Hematopoietic multipotent progenitor cell treated with erythropoietin and hydrocortisone succinate and interleukin-3 and kit ligand, for 8 days (in vitro differentiated cells): ENCODE results near the gene PRDM16.
"Not testable (repeated sequence)": the region's sequence is repeated elsewhere in the genome, so short reads cannot be mapped to it uniquely, and the experiment has no call there.

ENCODE experiments used
- DNase-seq: peaks from one replicate; pipeline ENCODE4 v3.0.0-alpha.2; 2015

PRDM16 gene

DNA sequence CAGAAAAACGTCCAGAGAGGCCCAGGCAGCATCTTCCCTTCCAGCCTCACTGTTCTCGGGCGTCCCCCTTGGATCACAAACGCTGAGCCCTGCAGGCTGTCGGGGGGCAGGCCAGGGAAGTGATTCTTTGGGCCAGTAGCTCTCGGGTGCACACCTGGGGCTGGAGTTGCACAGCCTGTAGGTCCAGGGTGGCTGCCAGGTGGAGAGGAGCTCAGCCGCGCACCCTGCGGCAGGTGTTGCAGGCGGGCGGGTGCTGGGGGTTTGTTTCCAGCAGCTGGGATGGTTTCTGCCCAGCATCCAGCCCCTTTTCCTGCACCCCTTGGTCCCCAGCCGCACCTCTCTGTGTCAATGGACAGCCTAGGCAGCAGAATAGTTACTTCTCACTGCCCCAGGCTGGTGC, 15.7 kb downstream of the PRDM16 start:
- no peak for DNase-seq

DNA sequence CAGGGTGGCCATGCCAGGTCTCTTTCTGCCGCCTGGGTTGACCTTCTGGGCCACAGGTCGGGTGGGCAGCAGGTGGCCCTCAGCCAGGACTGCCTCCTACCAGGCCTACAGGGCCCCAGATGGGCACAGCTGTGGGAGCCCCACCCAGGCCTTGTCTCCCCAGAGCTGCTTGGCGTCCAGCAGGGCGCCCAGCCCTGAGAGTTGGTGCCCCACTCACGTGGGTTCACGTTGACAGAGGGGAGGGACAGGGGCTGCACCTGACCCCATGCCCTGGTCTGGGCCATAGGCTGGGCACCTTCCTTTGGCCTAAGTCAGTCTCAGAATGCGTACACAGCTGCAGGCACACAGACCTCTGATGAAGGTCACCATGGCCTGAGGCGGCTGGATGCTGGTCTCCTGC, 16.7 kb downstream of the PRDM16 start:
- no peak for DNase-seq

DNA sequence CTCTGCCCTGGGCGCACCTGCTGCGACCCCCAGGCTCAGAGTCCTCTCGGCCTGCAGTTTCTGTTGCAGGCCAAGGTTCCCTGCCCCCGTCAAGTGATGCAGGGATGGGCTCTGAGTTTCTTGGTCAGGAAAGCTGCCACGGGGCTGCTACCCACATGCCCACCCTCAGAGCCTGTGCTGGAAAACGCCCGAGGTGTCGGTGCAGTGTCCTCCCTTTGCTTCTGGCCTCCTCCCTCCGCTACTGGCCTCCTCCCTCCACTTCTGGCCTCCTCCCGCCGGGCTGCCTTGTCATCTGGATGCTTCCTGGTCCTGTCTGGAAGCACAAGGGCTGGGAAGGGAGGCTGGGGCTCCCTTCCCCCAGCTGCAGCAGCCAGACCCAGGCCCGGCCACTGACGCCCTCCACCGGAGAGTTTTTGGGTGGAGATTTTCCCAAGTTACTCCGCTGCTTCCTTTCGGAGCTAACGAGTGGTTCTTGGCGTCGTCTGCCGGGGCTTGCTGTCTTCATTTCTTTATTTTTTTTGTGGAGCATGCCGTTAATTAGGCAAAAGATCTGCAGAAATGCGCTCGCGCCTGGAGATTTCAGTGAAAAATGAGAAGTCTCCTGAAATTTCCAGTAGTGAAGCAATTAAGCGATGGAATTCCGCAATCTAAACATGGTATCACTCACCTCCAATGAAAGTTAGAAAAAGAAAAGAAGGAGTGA, 17.4 kb downstream of the PRDM16 start:
- no peak for DNase-seq

DNA sequence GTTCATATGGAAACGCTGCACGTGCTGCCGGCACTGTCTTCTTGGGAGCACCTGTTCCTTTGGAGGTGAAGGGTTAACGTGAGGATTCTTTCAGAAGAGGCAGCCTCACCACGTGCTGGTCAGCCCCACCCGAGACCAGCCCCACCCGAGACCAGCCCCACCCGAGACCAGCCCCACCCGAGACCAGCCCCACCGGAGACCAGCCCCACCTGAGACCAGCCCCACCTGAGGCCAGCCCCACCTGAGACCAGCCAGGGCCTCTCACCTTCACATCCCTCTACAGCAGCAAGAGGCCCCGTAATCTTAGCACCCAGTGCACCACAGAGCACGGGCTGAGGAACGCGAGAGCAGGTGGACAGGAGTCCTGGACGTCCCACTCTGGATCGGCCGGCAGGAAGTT, 18.0 kb downstream of the PRDM16 start:
- no peak for DNase-seq

DNA sequence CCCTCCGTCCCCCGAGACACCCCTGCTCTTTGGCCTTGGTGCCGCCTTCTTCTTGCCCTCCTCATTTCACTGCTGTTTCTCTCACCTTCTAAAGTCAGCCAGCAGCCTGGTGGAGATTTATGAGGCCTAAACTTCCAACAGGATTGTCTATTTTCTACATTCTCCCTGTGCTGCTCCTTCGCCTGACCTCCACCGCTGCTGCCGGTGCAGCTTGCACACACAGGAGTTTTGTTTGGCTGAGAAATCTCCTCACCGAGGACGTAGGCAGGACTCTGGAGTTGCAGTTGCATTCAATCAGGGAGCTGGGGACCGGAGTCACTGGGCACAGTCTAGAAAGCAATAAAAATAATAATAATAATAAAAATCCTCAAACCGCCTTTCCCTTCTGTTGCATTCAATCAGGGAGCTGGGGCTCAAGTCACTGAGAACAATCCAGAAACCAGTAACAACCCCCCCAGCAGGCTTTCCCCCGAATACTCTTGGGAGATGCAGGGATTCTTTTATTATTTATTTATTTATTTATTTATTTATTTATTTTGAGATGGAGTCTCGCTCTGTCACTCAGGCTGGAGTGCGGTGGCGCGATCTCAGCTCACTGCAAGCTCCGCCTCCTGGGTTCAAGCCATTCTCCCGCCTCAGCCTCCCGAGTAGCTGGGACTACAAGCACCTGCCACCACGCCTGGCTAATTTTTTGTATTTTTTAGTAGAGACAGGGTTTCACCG, 19.1 kb downstream of the PRDM16 start:
- not testable (repeated sequence) for DNase-seq

DNA sequence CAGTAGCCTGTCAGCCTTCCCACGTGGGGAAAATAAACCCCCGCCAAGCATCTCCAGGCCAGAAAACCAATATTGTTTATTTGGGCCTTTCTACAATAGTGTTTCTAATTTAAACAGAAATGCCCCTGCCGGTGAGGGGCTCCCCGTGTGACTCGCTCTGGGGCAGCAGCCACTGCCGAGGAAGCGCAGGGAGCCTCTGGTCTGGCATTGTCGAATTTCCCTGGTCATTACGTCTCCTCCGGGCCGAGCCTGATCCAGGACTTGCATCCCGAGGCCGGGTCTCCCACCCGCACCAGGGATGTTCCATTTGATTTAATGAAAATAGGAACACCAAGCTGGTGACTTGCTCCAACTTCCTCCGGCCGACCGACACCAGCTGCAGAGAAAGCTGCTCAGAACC, 20.5 kb downstream of the PRDM16 start:
- no peak for DNase-seq

DNA sequence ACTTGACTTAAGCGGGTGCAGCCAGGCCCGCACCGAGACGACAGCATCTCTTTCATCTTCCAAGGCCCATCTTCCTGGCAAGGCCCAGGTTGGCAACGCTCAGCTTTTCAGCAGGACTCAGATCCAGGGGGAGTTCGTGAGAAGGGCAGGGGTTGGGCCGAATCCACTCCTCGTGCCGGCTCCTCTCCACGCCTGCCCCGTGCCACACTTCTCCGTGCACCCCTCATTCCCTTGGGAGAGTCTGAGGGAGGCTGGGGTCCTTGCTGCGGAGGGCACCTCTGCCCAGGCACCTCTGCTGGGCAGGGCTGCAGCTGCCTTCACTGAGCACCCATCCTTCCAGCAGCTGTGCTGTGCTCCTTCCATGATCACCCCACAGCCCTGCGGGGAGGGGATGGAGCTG, 22.3 kb downstream of the PRDM16 start:
- DNase-seq, result no peak

DNA sequence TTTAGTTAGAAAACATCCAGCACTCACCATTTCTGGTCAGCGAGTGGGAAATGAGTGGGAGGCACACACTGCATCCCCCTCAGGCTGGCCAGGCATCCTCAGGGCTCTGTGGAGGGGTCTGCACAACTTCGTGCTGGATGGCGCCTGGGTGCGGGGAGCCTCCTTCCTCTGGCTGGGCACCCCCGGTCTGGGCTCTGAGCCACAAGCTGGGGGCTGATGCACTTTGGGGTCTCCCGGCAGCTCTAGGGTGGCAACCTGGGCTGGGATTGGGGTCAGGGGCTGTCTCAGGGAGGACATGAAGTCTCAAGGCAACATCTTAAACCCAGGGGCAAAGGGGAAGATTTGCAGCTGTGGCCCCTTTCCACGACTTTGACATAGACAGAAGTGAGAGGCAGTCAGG, 23.5 kb downstream of the PRDM16 start:
- no peak for DNase-seq

DNA sequence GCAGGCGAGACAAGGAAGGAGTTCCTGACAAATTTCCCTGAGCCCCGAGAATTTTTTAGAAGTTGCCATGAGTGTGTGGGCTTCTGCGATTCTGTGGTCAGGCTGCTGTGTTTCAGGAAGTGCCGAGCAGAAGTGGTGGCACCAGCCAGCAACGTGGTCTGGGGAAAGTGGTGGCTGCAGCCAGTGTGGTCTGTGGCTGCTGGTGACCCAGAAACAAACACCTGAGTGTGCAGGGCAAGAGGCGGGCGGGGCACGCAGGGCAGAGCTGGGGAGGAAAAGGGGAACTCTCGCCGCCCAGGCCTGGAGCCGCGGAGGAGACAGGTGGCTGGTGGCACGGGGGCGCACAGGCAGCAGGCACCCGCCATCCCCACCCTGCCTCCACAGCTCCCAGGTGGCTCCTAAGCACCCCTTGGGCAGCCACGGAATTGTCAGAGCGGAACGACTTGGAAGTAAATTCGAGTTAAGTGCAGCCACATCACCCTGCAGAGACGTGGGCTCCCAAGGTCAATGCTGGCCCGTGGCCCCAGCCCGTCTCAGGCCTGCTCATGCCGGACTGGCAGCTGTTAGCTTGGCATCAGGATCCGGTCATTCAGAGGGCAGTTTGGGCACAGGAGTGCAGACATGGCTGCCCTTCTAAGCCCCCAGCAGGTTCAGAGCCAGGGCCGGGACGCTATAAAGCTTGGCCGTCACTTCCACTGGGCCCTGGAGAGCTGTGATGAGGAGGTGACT, 25.1 kb downstream of the PRDM16 start:
- DNase-seq, result no peak

DNA sequence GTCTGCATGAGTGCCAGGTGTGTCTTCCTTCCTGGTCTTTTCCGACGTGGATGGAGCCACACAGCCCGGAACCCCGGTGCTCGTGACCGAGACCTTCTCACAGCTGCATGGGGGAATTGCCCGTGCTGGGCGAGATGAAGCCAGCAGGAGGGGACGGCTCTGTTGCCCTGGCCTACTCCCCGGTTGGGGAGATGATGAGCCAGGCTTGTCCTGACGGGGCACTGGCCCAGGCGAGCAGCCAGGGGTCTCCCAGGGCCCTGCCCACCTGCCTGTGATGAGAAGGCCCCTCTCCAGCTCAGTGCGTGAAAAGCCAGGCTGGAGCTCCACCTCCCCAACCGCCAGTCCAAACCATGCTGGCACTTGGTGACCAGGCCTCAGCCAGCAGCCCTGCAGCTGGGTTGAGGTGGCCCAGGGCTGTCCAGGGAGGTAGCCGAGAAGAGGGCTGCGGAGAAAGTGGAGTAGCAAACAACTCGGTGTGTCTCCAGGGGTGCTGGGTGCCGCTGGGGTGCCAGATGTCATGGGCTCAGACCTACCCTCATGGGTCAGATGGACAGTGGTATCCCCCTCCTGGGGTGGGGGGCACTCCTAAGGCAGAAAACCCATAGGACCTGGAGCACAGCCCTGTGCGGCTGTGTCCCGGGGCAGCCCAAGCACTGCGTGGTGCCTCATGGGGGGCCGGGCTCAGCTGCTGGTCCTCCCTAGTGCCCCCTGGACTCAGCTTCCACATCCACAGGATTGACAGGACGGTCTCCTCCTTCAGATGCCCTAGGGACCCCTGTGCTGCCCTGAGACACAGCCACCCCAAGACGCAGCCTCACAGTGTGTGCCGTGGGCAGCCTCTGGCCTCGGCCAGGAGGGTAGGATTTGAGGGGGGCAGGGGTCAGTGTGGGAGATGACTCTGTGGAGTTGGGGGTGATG, 26.1 kb downstream of the PRDM16 start:
- no peak for DNase-seq

DNA sequence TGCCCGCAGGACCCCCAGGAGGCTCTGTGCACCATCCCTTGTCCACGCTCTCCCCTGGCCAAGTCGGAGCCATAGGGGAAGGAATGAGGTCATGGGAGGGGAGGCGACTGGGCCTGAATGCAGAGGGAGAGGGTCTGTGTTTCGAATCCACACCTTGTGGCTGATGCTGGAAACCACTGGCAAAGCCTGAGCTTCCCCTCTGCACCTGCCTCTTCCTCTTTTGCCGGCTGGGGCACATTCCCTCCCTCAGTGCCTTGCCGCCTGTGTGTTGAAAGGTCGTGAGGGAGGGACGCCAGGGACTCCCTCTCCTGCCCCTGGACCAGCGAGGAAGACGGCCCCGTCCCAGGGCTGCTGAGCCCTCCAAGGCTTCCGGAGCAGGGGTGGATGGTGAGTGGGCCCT, 27.3 kb downstream of the PRDM16 start:
- no peak for DNase-seq

DNA sequence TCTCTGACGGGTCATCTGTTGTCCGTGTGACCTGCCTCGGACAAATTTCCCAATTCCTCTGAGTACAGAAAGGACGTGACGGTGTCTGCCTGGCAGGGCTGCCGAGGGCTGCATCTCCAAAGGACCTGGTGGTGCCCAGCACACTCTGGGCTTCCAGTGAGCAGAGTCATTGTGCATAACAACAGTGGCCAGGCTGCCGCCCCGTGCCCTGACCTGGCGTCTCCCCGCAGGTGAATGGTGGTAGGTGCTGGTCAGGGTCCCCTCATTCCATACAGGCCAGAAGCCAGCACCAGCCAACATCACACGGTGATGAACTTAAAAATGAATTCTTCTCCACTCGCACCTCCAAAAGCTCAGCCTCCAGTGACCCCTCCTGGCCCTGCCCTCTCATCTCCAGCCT, 28.2 kb downstream of the PRDM16 start:
- no peak for DNase-seq

DNA sequence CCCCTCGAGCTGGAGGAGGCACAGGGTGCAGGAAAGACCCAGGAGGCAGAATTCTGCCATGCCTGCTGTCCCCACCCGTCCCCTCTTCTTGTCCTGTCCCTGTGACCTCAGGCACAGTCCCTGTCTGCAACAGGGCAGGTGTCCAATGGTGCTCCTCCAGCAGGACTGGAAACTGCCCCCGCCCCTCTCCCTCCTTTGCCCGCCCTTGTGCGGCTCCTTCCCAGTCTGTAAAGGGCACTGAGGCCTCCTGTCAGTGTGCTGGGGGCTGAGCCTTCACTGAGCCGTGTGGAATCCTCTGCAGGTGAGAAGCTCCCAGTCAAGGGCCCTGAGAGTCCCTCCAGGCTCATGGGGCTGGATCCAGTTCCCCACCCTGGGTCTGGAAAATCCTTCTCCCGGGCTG, 28.9 kb downstream of the PRDM16 start:
- DNase-seq, result no peak

DNA sequence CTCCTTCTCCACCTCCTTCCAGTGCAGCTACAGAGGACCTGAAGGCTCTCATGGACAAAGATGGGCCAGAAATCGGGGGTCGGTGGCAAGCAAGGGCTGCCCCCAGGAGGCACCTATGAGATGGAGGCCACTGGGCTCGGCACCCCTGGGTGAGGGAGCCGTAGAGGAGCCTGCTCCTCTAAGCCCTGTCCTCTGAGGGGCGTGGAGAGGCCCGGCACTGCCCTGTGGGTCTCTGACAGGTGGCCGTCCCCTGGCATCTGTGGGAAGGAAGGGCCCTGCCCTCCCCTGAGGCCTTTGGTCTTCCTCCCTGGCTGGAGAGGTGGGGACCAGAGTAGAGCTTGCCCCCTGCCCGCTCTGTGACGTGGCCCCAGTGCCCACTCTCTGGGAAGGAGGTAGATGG, 30.9 kb downstream of the PRDM16 start:
- DNase-seq, result no peak

DNA sequence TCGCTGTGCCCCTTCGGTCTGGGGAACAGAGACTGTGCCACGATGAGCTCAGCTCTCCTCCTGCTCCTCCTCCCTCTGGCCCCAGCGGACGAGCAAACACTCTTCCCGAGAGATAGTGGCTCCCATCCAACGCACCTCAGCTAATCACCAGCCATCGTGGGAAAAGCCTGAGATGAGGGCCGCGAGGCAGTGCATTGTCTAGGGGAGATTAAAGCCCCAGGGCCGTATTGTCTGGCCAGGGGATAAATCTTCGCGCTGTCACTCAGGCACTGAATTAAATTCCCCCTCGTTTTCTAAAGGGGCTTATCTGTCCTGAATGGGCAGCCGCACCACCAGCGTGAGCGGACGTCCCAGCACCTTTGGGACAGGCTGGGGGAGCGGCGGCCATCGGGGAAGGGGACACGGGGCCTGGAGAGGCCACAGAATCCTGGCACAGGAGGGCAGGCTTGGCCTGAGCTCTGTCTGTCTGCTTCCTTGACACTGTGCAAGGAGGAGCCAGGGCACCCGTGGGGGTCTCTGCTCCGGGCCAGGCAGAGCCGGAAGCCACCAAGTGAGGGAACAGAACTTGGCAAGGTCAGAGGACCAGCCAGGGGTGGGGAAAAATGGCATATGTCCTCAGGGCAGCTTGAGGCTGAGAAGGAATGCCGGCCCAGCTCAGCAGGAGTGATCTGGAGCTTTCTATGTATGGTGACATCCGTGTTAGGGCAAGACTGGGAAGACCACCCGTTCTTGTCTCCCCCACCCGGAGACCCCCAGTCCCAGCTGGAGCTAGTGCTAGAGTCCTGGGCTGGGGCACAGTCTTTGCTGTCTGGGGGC, 32.3 kb downstream of the PRDM16 start:
- DNase-seq, result no peak

DNA sequence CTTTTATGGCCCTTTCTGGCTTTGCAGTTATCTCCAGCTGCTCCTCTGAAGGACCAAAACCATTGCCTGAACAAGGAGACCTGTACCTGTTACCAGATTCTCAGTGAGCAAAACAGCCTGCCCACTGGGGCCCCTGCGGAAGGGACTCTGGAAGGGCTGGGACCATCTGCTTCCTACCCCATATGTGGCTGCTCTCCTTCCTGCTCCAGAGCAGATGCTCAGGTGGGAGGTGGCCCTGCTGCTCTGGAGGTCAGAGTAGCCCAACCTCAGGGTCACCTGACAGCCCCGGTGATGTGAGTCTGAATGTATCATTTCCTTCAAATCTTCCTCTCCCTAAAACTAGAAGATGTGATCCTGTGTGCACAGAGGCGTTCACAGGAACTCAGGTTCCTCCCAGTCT, 33.6 kb downstream of the PRDM16 start:
- no peak for DNase-seq

DNA sequence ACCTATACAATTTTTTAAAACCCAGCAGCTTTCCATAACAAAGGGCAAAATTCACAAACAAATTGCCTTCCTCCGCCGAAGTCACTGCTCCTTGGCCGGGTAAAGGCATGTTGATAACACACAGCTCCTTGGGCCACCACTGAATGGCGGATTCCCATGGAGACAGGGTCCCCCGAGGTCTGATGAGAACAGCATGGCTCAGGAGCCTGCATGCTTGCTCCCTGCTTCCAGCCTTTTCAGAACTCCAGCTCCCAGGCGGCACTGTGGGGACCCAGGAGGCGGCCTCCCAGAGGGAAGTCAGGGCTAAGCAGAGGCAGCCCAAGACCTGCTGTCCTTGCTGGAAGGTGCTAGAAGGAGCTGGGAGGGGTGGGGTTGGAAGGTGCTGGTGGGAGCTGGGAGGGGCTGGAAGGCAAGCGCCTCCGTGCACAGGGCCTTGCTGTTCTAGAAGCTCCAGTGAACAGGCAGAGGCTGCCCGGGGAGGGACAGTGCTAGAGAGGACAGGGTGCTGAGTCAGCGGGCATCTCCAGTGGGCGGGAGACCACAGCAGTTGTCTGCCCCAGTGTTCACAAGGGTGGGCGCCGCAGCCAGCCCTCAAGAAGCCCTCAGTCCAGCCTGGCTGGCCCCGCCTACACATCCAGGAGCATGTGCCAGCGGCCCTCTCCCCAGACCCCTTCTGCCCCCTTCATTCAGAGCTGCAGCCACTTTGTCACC, 35.1 kb downstream of the PRDM16 start:
- no peak for DNase-seq

DNA sequence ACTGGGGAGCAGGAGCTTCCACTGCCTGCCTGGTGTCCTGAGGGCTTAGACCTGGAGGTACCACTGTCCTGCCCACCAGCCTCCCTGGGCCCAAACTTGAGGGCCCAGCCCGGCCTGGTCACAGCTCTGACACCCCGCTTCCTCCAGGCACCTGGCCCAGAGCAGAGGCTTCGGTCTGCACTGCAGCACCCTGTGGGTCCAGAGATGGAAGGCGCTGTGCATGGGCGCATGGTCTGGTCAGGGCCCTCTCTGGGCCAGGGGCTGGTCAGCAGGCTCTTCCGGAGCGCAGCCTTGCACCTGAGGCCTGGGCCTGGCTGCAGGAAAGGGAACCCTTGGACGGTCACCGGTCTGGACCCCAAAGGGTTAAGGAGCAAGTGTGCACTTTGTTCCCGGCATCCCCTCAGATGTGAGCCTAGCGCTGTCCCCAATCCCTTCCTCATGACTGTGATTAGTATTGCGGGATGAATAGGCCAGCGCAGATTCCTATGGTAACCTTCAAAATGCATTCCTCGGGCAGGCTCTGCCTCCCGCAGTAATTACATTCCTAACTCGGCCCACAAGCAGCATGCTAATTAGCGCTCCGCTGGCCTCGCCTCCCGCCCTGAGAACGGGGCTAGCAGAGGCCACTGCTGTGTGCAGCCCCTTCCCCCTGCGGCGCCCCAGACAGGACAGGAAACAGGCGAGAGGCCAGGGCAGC, 36.3 kb downstream of the PRDM16 start:
- no peak for DNase-seq

DNA sequence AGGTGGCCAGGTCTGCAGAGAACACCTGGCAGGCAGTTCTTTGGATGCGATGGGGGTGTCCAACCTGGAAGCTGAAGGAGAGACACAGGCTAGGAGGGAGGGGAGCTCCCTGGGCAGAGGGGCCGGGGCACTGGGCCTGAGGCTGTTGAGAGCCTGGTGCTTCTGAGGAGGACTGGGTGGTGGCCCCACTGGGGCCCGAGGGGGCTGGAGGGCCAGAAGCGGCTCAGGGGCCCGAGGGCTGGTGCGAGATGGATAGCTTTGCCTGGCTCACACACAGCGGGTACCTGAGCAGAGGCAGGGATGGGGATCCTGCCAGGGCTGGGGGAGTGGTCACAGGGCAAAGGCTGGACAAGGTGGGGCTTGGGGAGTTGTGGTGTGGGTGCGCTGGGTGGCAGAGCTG, 37.2 kb downstream of the PRDM16 start:
- no peak for DNase-seq

DNA sequence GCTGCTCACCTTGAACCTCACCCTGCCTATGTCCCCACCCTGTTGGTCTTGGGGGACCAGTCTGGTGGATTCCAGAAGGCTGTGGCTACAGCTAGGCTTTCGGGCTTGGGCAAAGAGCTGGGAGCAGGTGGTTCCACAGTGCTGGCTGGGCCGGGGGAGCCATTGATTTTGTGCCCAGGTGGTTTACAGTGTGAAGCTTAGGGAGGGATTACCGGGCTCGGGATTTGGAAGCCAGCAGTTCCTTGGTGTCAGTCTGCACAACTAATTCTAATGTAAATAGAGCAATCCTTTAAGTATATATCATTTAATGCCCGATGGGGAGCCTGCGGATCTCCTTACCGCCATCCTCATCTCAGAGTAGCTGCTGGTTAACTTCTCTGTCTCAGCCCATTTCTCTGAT, 38.2 kb downstream of the PRDM16 start:
- no peak for DNase-seq

DNA sequence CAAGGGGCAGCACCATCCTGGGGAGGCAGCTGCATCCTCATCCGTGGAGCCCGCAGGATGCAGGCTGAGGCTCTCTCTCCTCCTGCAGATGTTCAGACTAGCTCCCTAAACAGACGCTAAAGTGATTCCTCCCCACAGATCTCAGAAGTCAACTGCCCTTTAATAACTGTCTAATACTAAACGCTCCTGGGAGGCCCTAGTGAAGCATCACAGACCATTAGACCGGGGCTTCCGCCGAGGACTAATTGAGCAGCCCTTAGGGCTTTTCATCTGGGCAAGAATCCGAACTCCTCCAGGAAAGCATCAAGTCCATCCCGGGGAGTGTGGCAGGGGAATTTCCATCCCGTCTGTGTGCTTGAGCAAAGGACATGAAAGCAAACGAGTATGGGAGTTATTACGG, 40.4 kb downstream of the PRDM16 start:
- DNase-seq, result no peak
